Measurements from ENCODE around the gene ALAD.
"Not testable (repeated sequence)": the region's sequence is repeated elsewhere in the genome, so short reads cannot be mapped to it uniquely, and the experiment has no call there.

ALAD gene

DNA sequence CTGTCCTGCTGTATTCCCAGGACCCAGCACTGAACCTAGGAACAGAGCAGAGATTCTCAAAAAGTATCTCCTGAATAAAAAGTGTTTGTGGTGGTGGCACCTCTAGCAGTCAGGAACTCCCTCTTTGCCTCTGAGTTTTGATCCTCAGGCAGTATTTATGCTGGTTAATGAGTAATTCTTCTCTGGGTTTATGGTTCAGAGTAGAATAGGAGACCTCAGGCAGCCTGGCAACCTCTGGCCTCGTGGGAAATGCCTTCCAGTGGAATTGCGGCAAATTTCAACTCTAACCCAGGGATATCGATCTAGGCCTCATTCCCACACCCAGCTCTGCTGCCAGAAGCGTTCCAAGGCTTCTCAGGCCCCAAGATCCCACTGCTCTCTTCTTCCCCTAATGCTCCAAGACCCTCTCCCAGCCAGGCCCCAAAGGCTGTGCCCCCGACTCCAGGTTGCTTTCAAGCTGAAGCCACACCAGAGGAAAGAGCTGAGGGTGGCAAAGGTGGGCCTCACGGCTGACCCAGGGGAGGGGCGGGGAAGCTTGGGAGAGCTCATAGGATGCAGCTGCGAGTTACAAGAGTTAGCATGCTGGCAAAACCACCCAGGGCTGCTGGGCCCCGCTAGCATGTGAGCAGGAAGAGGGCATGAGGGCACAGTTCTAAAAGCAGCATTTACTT, 13.4 kb downstream of the ALAD start:
- CTCF ChIA-PET = interaction anchor here (1.4 to 2.0 kb wide), 2 partner anchors 14 to 270 kb away, joined by 4 to 6 read pairs; partner anchors contain the start of gene ALAD
- DNase-seq (ENCODE audit: low spot score) = no peak
- POLR2A ChIA-PET (ENCODE audit: low non-redundant PET) = no interaction called here
- TF ChIP-seq, protein P1, sequence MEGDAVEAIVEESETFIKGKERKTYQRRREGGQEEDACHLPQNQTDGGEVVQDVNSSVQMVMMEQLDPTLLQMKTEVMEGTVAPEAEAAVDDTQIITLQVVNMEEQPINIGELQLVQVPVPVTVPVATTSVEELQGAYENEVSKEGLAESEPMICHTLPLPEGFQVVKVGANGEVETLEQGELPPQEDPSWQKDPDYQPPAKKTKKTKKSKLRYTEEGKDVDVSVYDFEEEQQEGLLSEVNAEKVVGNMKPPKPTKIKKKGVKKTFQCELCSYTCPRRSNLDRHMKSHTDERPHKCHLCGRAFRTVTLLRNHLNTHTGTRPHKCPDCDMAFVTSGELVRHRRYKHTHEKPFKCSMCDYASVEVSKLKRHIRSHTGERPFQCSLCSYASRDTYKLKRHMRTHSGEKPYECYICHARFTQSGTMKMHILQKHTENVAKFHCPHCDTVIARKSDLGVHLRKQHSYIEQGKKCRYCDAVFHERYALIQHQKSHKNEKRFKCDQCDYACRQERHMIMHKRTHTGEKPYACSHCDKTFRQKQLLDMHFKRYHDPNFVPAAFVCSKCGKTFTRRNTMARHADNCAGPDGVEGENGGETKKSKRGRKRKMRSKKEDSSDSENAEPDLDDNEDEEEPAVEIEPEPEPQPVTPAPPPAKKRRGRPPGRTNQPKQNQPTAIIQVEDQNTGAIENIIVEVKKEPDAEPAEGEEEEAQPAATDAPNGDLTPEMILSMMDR (conservative IDR thresholded peaks at IDR 0.05; ENCODE audit: low read depth) = no peak
- H3K27ac ChIP-seq = no peak overlapping the region

DNA sequence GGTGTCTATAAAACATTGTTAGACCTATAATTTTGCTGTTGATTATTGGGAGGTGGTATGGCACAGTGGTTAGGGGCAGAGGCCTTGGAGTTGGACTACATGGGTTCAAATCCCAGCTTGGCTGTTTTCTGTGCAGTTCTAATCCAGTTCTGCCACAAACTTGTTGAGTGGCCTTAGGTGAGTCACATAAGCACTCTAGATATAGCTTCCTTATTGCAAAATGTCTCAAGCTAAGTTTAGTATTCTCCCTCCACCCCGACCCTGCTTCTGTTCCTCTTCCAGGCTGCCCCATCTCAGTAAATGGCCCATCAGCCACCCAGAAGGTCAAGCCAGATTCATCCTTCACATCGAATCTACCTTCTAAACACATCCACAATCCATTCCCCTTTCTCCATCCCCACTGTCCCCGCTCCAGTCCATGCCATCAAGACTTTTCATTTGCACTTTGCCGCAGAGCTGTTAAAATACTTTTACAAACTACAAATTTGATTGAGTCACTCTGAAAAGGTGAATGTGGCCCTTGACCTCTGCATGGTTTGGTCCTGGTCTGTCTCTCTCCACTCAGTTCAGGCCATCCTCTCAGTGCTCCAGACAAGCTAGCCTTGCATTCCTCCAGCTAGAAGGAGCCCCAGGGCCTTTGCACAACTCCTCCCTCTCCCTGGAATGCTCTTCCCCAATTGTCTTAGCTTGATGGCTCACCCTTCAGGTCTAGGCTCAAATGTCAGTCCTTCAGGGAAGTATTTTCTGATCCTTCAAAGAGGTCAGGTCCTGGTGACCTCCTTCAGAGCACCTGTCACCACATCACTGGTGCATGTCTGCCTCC, 14.3 kb downstream of the ALAD start:
- CTCF ChIA-PET = interaction anchor here (1.1 to 2.0 kb wide), 2 partner anchors 15 to 78 kb away, joined by 6 read pairs; partner anchors contain the start of gene ALAD
- TF ChIP-seq, protein P1 (conservative IDR thresholded peaks at IDR 0.05; ENCODE audit: low read depth) = no peak
- DNase-seq (ENCODE audit: low spot score) = no peak
- H3K27ac ChIP-seq = no peak overlapping the region
- POLR2A ChIA-PET (ENCODE audit: low non-redundant PET) = no interaction called here

DNA sequence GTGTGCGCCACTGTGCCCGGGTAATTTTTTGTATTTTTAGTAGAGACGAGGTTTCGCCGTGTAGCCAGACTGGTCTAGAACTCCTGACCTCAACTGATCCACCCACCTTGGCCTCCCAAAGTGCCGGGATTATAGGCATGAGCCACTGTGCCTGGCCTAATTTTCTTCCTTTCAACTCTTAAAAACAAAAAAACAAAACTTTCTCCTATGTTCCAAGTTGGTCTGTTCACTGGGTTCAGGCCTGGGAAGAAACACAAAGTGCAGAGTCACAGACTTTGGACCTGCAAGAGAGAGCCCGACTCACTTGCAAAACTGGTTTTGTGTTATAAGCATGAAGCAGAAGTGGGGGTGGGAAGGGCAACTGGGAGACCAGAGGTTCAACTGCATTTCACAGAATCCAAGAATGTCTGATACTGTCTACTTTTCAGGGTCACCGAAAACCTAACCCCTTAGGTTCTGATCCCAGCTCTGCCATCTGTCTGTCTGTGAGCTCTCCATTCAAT, 19.1 kb downstream of the ALAD start:
- ChIA-PET POLR2A (ENCODE audit: low non-redundant PET) (no interaction called here), CTCF (interaction anchor here (0.6 to 1.2 kb wide), 2 partner anchors 16 to 182 kb away, joined by 3 to 7 read pairs; no protein-coding TSS in a partner anchor)
- DNase-seq (ENCODE audit: low spot score) = peak; percentile 55
- no peak overlapping the region for H3K27ac ChIP-seq
- TF ChIP-seq, protein P1 (conservative IDR thresholded peaks at IDR 0.05; ENCODE audit: low read depth) = no peak

DNA sequence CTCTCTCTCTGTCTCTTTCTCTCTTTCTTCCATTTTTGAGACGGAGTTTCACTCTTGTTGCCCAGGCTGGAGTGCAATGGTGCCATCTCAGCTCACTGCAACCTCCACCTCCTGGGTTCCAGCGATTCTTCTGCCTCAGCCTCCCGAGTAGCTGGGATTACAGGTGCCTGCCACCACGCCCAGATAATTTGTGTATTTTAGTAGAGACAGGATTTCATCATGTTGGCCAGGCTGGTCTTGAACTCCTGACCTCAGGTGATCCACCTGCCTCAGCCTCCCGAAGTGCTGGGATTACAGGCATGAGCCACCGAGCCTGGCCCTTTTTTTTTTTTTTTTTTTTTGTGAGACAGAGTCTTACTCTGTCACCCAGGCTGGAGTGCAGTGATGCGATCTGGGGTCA, 19.6 kb downstream of the ALAD start:
- DNase-seq (ENCODE audit: low spot score); H3K27ac ChIP-seq; POLR2A ChIA-PET (ENCODE audit: low non-redundant PET): not testable (repeated sequence)
- CTCF ChIA-PET = interaction anchor here (0.6 kb wide), 1 partner anchor 183 kb away, joined by 7 read pairs; no protein-coding TSS in a partner anchor

DNA sequence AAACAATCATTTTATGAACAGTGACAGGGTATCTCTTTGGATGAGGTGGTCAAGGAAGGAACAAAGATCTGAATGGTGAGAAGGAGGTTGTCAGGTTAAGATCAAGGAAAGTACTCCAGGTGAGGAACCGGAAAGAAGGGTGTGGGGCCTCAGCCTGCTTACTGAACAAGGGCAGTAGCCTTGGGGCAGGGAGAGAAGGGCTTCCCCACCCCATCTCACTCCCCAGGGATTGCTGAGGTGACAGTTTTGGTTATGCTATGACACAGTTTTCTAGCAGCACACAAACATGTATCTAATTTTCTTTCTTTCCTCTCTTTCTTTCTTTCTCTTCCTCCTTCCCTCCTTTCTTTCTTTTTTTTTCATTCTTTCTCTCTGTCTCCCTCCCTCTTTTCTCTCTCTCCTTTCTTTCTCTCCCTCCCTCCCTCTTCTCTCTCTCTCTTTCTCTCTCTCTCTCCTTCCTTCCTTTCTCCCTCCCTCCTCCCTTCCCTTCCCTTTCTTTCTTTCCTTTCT, 20.2 kb downstream of the ALAD start:
- H3K27ac ChIP-seq = no peak overlapping the region
- TF ChIP-seq, protein P1 (conservative IDR thresholded peaks at IDR 0.05; ENCODE audit: low read depth) = no peak
- no peak for DNase-seq (ENCODE audit: low spot score)
- CTCF ChIA-PET = no interaction called here
- POLR2A ChIA-PET (ENCODE audit: low non-redundant PET) = no interaction called here

DNA sequence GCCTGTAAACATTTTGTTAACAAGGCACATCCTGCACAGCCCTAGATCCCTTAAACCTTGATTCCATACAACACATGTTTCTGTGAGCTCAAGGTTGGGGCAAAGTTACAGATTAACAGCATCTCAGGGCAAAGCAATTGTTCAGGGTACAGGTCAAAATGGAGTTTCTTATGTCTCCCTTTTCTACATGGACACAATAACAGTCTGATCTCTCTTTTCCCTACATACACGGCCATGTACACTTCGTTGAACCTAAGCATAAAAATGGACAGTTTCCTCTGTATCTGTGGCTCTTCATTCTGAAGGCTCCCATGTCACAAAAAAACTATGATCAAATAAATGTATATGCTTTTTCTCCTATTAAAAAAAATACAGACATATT, 21.3 kb downstream of the ALAD start:
- DNase-seq (ENCODE audit: low spot score); POLR2A ChIA-PET (ENCODE audit: low non-redundant PET); H3K27ac ChIP-seq; CTCF ChIA-PET: not testable (repeated sequence)

DNA sequence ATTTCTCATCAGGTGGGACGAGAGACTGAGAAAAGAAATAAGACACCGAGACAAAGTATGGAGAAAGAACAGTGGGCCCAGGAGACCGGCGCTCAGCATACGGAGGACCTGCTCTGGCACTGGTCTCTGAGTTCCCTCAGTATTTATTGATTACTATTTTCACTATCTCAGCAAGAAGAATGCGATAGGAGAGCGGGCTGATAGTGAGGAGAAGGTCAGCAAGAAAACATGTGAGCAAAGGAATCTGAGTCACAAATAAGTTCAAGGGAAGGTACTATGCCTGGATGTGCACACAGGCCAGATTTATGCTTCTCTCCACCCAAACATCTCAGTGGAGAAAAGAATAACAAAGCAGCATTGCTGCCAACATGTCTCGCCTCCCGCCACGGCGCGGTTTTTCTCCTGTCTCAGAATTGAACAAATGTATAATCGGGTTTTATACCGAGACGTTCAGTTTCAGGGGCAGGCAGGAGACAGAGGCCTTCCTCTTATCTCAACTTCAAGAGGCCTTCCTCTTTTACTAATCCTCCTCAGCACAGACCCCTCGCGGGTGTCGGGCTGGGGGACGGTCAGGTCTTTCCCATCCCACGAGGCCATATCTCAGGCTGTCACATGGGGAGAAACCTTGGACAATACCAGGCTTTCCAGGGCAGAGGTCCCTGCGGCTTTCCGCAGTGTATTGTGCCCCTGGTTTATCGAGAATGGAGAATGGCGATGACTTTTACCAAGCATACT, 21.8 kb downstream of the ALAD start:
- DNase-seq (ENCODE audit: low spot score); CTCF ChIA-PET; H3K27ac ChIP-seq; POLR2A ChIA-PET (ENCODE audit: low non-redundant PET): not testable (repeated sequence)
